IMR-90 (cell line): ENCODE measurements around the gene TFDP2. TPM values are rescaled to one million over a fixed set of nuclear protein-coding genes. Genes with fewer than 3 reads are reported as not detected.

ENCODE experiments used
- ATAC-seq: fragments of 200-7000 bp; cut with Tn5 transposase; 2 replicates; pipeline ENCODE4 v1.9.1; 2020; ENCODE audit warnings: low read depth, mild to moderate bottlenecking, moderate library complexity
- BruUV-seq: library from RNA; stranded (reverse); fragments of 400-500 nt; replicated peaks from 2 replicates; lab custom pipeline; 2021; lab: Mats Ljungman, UMichigan
- CTCF ChIA-PET: fragments of 300-600 bp; formaldehyde crosslinking; extraction: SDS; loops from one replicate; lab custom pipeline; 2021; ENCODE audit warnings: antibody characterized with exemption; lab: Yijun Ruan, JAX
- POLR2A ChIA-PET: fragments of 300-600 bp; sonication (Branson Sonifier 250); formaldehyde crosslinking; loops from one replicate; lab custom pipeline; 2022; ENCODE audit warnings: antibody characterized with exemption; ENCODE audit not compliant: unreplicated experiment; lab: Charles Lee
- DNase-seq: peaks from one replicate; pipeline ENCODE4 v3.0.0; 2013
- H2AFZ ChIP-seq: replicated peaks from 2 replicates; pipeline ENCODE3; 2013; ENCODE audit warnings: low read length, mild to moderate bottlenecking; ENCODE audit not compliant: poor library complexity
- H2AK5ac ChIP-seq: 2 replicates; pipeline ENCODE4 v1.6.1; 2013; ENCODE audit warnings: low read depth, low read length, inconsistent platforms
- H2AK9ac ChIP-seq: replicated peaks from 2 replicates; pipeline ENCODE3; 2013; ENCODE audit warnings: mild to moderate bottlenecking, low read depth, low read length, moderate library complexity; ENCODE audit not compliant: poor library complexity
- H2BK120ac ChIP-seq: 2 replicates; pipeline ENCODE4 v1.6.1; 2013; ENCODE audit warnings: low read depth, low read length, inconsistent platforms
- H2BK15ac ChIP-seq: 3 replicates; pipeline ENCODE4 v1.6.1; 2013; ENCODE audit warnings: low read depth, low read length, inconsistent platforms
- H2BK20ac ChIP-seq: 2 replicates; pipeline ENCODE4 v1.6.1; 2013; ENCODE audit warnings: low read depth, mild to moderate bottlenecking, inconsistent platforms, low read length, moderate library complexity
- H2BK5ac ChIP-seq: 2 replicates; pipeline ENCODE4 v1.6.1; 2013; ENCODE audit warnings: mild to moderate bottlenecking, low read depth, low read length, inconsistent platforms; ENCODE audit not compliant: poor library complexity, severe bottlenecking
- H3K14ac ChIP-seq: replicated peaks from 2 replicates; pipeline ENCODE4 v1.6.1; 2013; ENCODE audit warnings: low read depth, low read length, inconsistent platforms
- H3K18ac ChIP-seq: 2 replicates; pipeline ENCODE4 v1.6.1; 2013; ENCODE audit warnings: low read depth, low read length, control low read depth
- H3K23ac ChIP-seq: 2 replicates; pipeline ENCODE4 v1.6.1; 2013; ENCODE audit warnings: low read depth, low read length, inconsistent platforms
- H3K27ac ChIP-seq: 2 replicates; pipeline ENCODE4 v1.5.1; 2013; ENCODE audit warnings: mild to moderate bottlenecking, control low read depth, low read length; ENCODE audit not compliant: insufficient read depth
- H3K27me3 ChIP-seq: 2 replicates; pipeline ENCODE4 v1.6.1; 2013; ENCODE audit warnings: low read length; ENCODE audit not compliant: control insufficient read depth, insufficient read depth
- H3K36me3 ChIP-seq: 2 replicates; pipeline ENCODE4 v1.6.1; 2013; ENCODE audit warnings: low read length, mixed read lengths; ENCODE audit not compliant: control insufficient read depth, insufficient read depth
- H3K4ac ChIP-seq: 2 replicates; pipeline ENCODE4 v1.6.1; 2013; ENCODE audit warnings: low read depth, low read length, inconsistent platforms
- H3K4me1 ChIP-seq: 2 replicates; pipeline ENCODE4 v1.6.1; 2013; ENCODE audit warnings: low read length, mixed read lengths; ENCODE audit not compliant: control insufficient read depth, insufficient read depth
- H3K4me2 ChIP-seq: 2 replicates; pipeline ENCODE4 v1.6.1; 2013; ENCODE audit warnings: low read depth, mild to moderate bottlenecking, control low read depth, low read length, moderate library complexity
- H3K4me3 ChIP-seq: 2 replicates; pipeline ENCODE4 v1.5.1; 2013; ENCODE audit warnings: low read depth, mild to moderate bottlenecking, control low read depth, low read length, moderate library complexity; ENCODE audit not compliant: insufficient read depth
- H3K56ac ChIP-seq: 2 replicates; pipeline ENCODE4 v1.6.1; 2013; ENCODE audit warnings: low read length, inconsistent platforms; ENCODE audit not compliant: insufficient read depth; ENCODE audit errors: extremely low read depth
- H3K79me1 ChIP-seq, 2 experiments: 2 replicates each; pipeline ENCODE4 v1.6.1; 2013; ENCODE audit warnings: low read length in 2 of 2, inconsistent platforms in 1 of 2, low read depth in 1 of 2
- H3K9ac ChIP-seq: 2 replicates; pipeline ENCODE4 v1.6.1; 2013; ENCODE audit warnings: low read depth, low read length, control low read depth
- H3K9me1 ChIP-seq: 2 replicates; pipeline ENCODE4 v1.6.1; 2013; ENCODE audit warnings: low read length, inconsistent platforms; ENCODE audit not compliant: insufficient read depth
- H3K9me3 ChIP-seq: 2 replicates; pipeline ENCODE4 v1.6.1; 2013; ENCODE audit warnings: low read length; ENCODE audit not compliant: control insufficient read depth, insufficient read depth
- H4K20me1 ChIP-seq: 2 replicates; pipeline ENCODE4 v1.6.1; 2013; ENCODE audit warnings: low read length, inconsistent platforms; ENCODE audit not compliant: insufficient read depth
- H4K5ac ChIP-seq: 2 replicates; pipeline ENCODE4 v1.6.1; 2013; ENCODE audit warnings: mild to moderate bottlenecking, low read depth, low read length, control low read depth
- H4K8ac ChIP-seq, 2 experiments: 2 replicates each; pipeline ENCODE4 v1.6.1; 2013; ENCODE audit warnings: low read depth in 2 of 2, low read length in 2 of 2, control low read depth in 1 of 2, inconsistent platforms in 1 of 2
- H4K91ac ChIP-seq: 2 replicates; pipeline ENCODE4 v1.6.1; 2013; ENCODE audit warnings: low read depth, low read length, inconsistent platforms; ENCODE audit not compliant: insufficient read depth
- MAFK ChIP-seq: IDR thresholded peaks from 2 replicates; pipeline ENCODE4 v1.6.1; 2012; ENCODE audit warnings: low read depth, low read length, improper control_type of control experiment
- MXI1 ChIP-seq: IDR thresholded peaks from 2 replicates; pipeline ENCODE4 v1.6.1; 2012; ENCODE audit warnings: low read depth, mild to moderate bottlenecking, low read length, moderate library complexity, borderline replicate concordance
- RAD21 ChIP-seq: IDR thresholded peaks from 2 replicates; pipeline ENCODE4 v1.6.1; 2012; ENCODE audit warnings: low read length, improper control_type of control experiment
- RCOR1 ChIP-seq: IDR thresholded peaks from 2 replicates; pipeline ENCODE4 v1.6.1; 2012; ENCODE audit warnings: mild to moderate bottlenecking, low read length, improper control_type of control experiment; ENCODE audit not compliant: insufficient replicate concordance
- WGBS, 2 experiments: methylation state at CpG; one replicate each; pipeline versions ENCODE4 v1.1.5 to v1.1.7; 2013; ENCODE audit warnings: missing lambda C conversion rate in 2 of 2; ENCODE audit not compliant: insufficient read length in 1 of 2; ENCODE audit errors: extremely low coverage in 2 of 2; 5-methylcytosine and 5-hydroxymethylcytosine counted together
- dilution Hi-C: fragments of 300-500 bp; cut with HindIII; formaldehyde crosslinking; loops from one replicate; pipeline ENCODE4 v1.14.3; 2018; ENCODE audit warnings: low sequenced_read_pairs; ENCODE audit not compliant: unreplicated experiment
- in situ Hi-C: fragments of 300-500 bp; cut with MboI; formaldehyde crosslinking; loops from 3 replicates; pipeline ENCODE4 v1.14.3; 2019; ENCODE audit warnings: low sequenced_read_pairs, inconsistent platforms, mixed read lengths
- intact Hi-C: fragments of 100-400 bp; cut with micrococcal nuclease; formaldehyde crosslinking; loops from 2 replicates; pipeline ENCODE4 v1.10.0; 2022
- polyA plus RNA-seq, 3 experiments: library from polyadenylated mRNA; depleted of rRNA; stranded (reverse); fragments of >200 nt; gene quantifications; 2 replicates each; pipeline ENCODE4 v1.2.3, GENCODE V29; 2012; ENCODE audit warnings: low replicate concordance in 1 of 3
- total RNA-seq: library from RNA; depleted of rRNA; stranded (reverse); fragments of >200 nt; gene quantifications from 2 replicates; pipeline ENCODE4 v1.2.3, GENCODE V29; 2012

The TFDP2 gene
- total and polyA plus RNA-seq, 2 of the 4 experiments (the other 2 are of a cell fraction): 10.7 to 23.7 TPM

- Histone ChIP-seq H2BK20ac (no peak overlapping the region), H3K14ac (no peak overlapping the region), H3K4ac (no peak overlapping the region), H2AK5ac (no peak overlapping the region), H2BK15ac (no peak overlapping the region), H4K20me1 (no peaks in the 10 kb centered on the region; the same call in 1 of the 2 replicates), H3K23ac (no peak overlapping the region), H3K4me2 (no peak overlapping the region), H2BK120ac (no peak overlapping the region), H2AK9ac (no peak overlapping the region), H3K27ac (no peak overlapping the region), H3K56ac (no peak overlapping the region), H3K9me3 (no peaks in the 10 kb centered on the region), H3K36me3 (peaks cover 14% of the 10 kb centered on the region), H2BK5ac (no peak overlapping the region), H3K4me3 (no peak overlapping the region), H3K79me1 (peaks cover 36 to 53% of the 10 kb centered on the region in 2 experiments), H3K18ac (no peak overlapping the region), H3K9ac (no peak overlapping the region), H3K9me1 (peaks cover 7% of the 10 kb centered on the region), H3K4me1 (peaks cover 3% of the 10 kb centered on the region; the same call in 1 of the 2 replicates), H4K91ac (no peak overlapping the region), H3K27me3 (no peaks in the 10 kb centered on the region), H4K8ac (no peak overlapping the region), H2AFZ (no peak overlapping the region), H4K5ac (no peak overlapping the region)
- no CpG with 5 or more reads among the region's 4 CpGs for WGBS, 2 experiments
- in situ Hi-C loops: no loop called here
- intact Hi-C loops: no loop called here
- no peak for ATAC-seq
- POLR2A ChIA-PET: interaction anchor here (0.6 kb wide), 1 partner anchor 453 kb away, joined by 3 read pairs; no protein-coding TSS in a partner anchor
- no peak for DNase-seq
- CTCF ChIA-PET: no interaction called here
- TF ChIP-seq MXI1 (no peak), RCOR1 (no peak), MAFK (no peak), RAD21 (no peak)
- dilution Hi-C loops: no loop called here
- BruUV-seq: no TSS peak
These were observed 245.1 kb downstream of the TFDP2 start for GRCh38 chr3:141904203-141904602.
